Measurements from ENCODE around the gene FAM13A. TPM values are rescaled to one million over a fixed set of nuclear protein-coding genes. Genes with fewer than 3 reads are reported as not detected.

FAM13A gene
- total and polyA plus RNA-seq, 2 donors (not counting 1 experiment from before 2014, with no cell fraction given), result 0.51 to 2.1 TPM

DNA sequence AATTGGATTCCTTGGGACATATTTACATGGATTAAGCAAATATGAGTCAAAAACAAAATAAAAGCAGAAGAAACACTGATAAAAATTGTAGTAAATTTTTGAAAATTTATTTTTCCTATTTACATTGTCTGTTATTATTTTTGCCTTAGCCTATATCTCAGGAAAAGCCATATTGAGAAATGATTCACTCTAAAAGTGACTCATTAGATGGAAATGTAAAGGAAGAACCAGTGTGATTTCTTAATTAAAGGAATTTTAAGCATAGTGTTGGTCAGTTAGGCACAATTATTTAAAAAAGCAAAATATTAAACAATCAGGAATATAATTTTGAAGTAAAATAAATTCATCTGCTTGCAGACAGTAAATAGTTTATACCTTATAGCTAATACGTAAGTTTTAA lies 191.9 kb downstream of the FAM13A start:
- Histone ChIP-seq H3K9ac (ENCODE audit: low read length) (no peak overlapping the region), H3K4me2 (replicated peaks; ENCODE audit: low read depth, low read length, poor library complexity, severe bottlenecking) (no peak overlapping the region), H3K27ac (ENCODE audit: low read length in 2 of 2) (no peak overlapping the region), H3K79me2 (ENCODE audit: control insufficient read depth, insufficient read depth, low read length) (no peaks in the 10 kb centered on the region), H3K4me1 (ENCODE audit: control insufficient read depth in 2 of 2, insufficient read depth in 2 of 2, low read length in 2 of 2) (no peaks in the 10 kb centered on the region), H2AFZ (ENCODE audit: insufficient read depth, low read depth, low read length, poor library complexity, severe bottlenecking) (no peak overlapping the region), H3K27me3 (replicated peaks in 1 of 4; ENCODE audit: control extremely low read depth in 1 of 4, control insufficient read depth in 3 of 4, insufficient read depth in 4 of 4, low read length in 3 of 4) (peaks cover 0 to 2% (median 0%) of the 10 kb centered on the region in 4 experiments), H3K9me3 (ENCODE audit: control extremely low read depth in 1 of 3, control insufficient read depth in 2 of 3, insufficient read depth in 1 of 3, low read length in 2 of 3) (no peaks in the 10 kb centered on the region), H3K4me3 (ENCODE audit: control extremely low read depth in 1 of 5, extremely low read depth in 1 of 5, insufficient read depth in 1 of 5, low read depth in 2 of 5, low read length in 4 of 5) (no peak overlapping the region), H4K20me1 (ENCODE audit: control insufficient read depth, insufficient read depth, low read length, poor library complexity, severe bottlenecking) (no peaks in the 10 kb centered on the region), H3K36me3 (replicated peaks in 1 of 2; ENCODE audit: control extremely low read depth in 1 of 2, control insufficient read depth in 1 of 2, extremely low read depth in 1 of 2, insufficient read depth in 2 of 2, low read length in 1 of 2) (no peaks in the 10 kb centered on the region)
- no peak for TF ChIP-seq EZH2 (IDR thresholded peaks at IDR 0.05; ENCODE audit: borderline replicate concordance, insufficient read depth, low read depth, low read length, poor library complexity, severe bottlenecking)
- TF ChIP-seq CTCF (IDR thresholded peaks at IDR 0.05), result no peak
- H3K4me3 Mint-ChIP-seq, result no peak overlapping the region
- no CpG with 5 or more reads among the region's 1 CpG for WGBS (ENCODE audit: insufficient coverage)
- CTCF ChIA-PET, result no interaction called here
- no peaks in the 10 kb centered on the region for H3K9me3 Mint-ChIP-seq (ENCODE audit: insufficient read depth)
- DNase-seq, result no peak
- H3K4me1 Mint-ChIP-seq, result no peaks in the 10 kb centered on the region
- no peak for ATAC-seq (ENCODE audit: low read depth)
- no peak overlapping the region for H3K27ac Mint-ChIP-seq
- intact Hi-C loops (cut with micrococcal nuclease), result no loop called here
- H3K27me3 Mint-ChIP-seq, result peaks cover 29% of the 10 kb centered on the region
- POLR2A ChIA-PET, result no interaction called here

DNA sequence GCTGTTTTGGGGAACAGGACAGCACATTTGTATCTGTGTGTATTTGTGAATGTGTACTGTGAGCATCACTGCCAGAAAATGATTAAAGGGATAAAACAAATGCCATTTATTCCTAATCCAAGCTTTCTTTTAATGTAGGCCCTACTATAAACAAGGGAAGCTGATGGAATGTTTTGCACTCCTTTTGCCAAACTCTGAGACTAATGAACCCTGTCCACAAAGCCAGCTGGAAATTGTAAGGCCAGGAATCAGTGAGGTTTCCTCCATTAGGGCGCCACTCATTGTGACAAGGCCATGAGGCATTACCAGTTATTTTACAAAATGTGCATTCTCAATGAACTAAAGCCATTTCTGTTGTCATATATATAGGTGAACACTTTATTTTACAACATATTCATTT lies 196.4 kb downstream of the FAM13A start:
- TF ChIP-seq EZH2 (IDR thresholded peaks at IDR 0.05; ENCODE audit: borderline replicate concordance, insufficient read depth, low read depth, low read length, poor library complexity, severe bottlenecking), result no peak
- no peak for TF ChIP-seq CTCF (IDR thresholded peaks at IDR 0.05)
- Histone ChIP-seq H3K4me1 (ENCODE audit: control insufficient read depth in 2 of 2, insufficient read depth in 2 of 2, low read length in 2 of 2) (peaks cover 13% of the 10 kb centered on the region in 2 donors), H3K27ac (ENCODE audit: low read length in 2 of 2) (no peak overlapping the region), H3K27me3 (replicated peaks in 1 of 4; ENCODE audit: control extremely low read depth in 1 of 4, control insufficient read depth in 3 of 4, insufficient read depth in 4 of 4, low read length in 3 of 4) (no peaks in the 10 kb centered on the region), H3K4me2 (replicated peaks; ENCODE audit: low read depth, low read length, poor library complexity, severe bottlenecking) (no peak overlapping the region), H3K36me3 (replicated peaks in 1 of 2; ENCODE audit: control extremely low read depth in 1 of 2, control insufficient read depth in 1 of 2, extremely low read depth in 1 of 2, insufficient read depth in 2 of 2, low read length in 1 of 2) (no peaks in the 10 kb centered on the region), H3K9ac (ENCODE audit: low read length) (no peak overlapping the region), H3K4me3 (ENCODE audit: control extremely low read depth in 1 of 5, extremely low read depth in 1 of 5, insufficient read depth in 1 of 5, low read depth in 2 of 5, low read length in 4 of 5) (no peak overlapping the region), H2AFZ (ENCODE audit: insufficient read depth, low read depth, low read length, poor library complexity, severe bottlenecking) (no peak overlapping the region), H3K9me3 (ENCODE audit: control extremely low read depth in 1 of 3, control insufficient read depth in 2 of 3, insufficient read depth in 1 of 3, low read length in 2 of 3) (no peaks in the 10 kb centered on the region), H3K79me2 (ENCODE audit: control insufficient read depth, insufficient read depth, low read length) (no peaks in the 10 kb centered on the region), H4K20me1 (ENCODE audit: control insufficient read depth, insufficient read depth, low read length, poor library complexity, severe bottlenecking) (no peaks in the 10 kb centered on the region)
- ChIA-PET CTCF (no interaction called here), POLR2A (no interaction called here)
- DNase-seq, result no peak
- intact Hi-C loops (cut with micrococcal nuclease), result no loop called here
- no peak for ATAC-seq (ENCODE audit: low read depth)
- no peaks in the 10 kb centered on the region for H3K9me3 Mint-ChIP-seq (ENCODE audit: insufficient read depth)
- peaks cover 7% of the 10 kb centered on the region for H3K27me3 Mint-ChIP-seq
- no peak overlapping the region for H3K27ac Mint-ChIP-seq
- no CpG with 5 or more reads among the region's 1 CpG for WGBS (ENCODE audit: insufficient coverage)
- no peak overlapping the region for H3K4me3 Mint-ChIP-seq
- peaks cover 13% of the 10 kb centered on the region for H3K4me1 Mint-ChIP-seq
